Measurements from ENCODE around the gene CYB561D1. TPM values are rescaled to one million over a fixed set of nuclear protein-coding genes. Genes with fewer than 3 reads are reported as not detected.

CYB561D1 gene, protein sequence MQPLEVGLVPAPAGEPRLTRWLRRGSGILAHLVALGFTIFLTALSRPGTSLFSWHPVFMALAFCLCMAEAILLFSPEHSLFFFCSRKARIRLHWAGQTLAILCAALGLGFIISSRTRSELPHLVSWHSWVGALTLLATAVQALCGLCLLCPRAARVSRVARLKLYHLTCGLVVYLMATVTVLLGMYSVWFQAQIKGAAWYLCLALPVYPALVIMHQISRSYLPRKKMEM
- total RNA-seq: 5.1 and 11.9 TPM in 2 replicates

GRCh38 chr1:109493805-109494539, at the start of gene CYB561D1:
CYB561D1 (plus strand) TSS chr1:109494094; CDS start chr1:109494140, 46 bp downstream.

GRCh38 chr1:109466452-109467300, 27.2 kb upstream of the CYB561D1 start, which contains the start of gene SYPL2:
SYPL2 (plus strand) TSS chr1:109466546; CDS start chr1:109466844, 298 bp downstream.

GRCh38 chr1:109483672-109484518, 10.0 kb upstream of the CYB561D1 start, which contains the start of gene ATXN7L2:
ATXN7L2 (plus strand) TSS chr1:109483905; CDS start chr1:109483954, 49 bp downstream.

DNA sequence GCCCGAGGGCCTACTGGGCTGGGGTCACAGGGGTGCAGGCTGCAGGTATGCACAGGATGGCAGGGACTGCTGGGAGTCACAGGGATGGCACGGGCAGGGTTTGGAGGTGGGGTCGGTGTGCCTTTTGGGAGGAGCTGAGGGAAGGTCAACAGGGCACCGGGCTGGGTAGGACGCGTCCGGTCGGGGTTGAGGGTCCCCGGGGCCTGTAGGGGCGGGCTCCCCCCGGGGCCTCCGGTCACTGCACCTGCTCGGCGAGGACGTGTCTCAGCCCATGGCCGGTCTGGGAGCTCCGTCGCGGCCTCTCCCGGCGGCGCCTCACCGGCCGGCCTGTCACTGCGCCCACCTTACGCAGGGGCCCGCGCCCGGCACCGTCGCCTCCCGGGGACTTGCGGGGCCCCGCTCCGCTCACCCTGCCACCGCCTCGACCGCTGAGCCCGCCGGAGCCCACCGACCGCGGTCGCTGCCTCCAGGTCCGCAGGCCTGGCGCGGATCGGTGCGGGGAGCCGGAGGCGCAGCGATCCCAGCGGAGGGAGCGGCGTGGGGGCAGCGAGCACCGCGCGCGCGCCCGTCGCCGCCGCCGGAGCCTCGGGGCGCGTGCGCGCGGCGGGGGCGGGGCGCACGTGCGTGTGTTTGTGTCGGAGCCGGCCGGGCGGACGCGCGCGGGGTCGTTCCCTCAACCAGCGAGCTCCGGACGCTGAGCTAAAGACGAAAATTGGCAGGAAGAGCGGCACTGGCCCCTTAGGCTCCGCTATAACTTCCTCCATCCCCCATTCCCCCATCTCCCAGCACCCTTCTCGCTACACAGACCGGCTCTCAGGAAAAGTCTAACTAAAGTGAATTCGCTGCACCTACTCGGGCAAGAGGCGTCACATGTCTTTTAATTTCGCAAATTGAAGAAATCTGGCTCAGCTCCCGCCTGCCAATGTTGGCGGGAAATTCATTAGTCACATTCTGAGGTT, 15.6 kb downstream of the CYB561D1 start, which contains the start of gene AMIGO1:
AMIGO1 (minus strand) TSS at position 552 of the 959 bp plus-strand sequence. CDS start 815 bp downstream, outside the sequence.

DNA sequence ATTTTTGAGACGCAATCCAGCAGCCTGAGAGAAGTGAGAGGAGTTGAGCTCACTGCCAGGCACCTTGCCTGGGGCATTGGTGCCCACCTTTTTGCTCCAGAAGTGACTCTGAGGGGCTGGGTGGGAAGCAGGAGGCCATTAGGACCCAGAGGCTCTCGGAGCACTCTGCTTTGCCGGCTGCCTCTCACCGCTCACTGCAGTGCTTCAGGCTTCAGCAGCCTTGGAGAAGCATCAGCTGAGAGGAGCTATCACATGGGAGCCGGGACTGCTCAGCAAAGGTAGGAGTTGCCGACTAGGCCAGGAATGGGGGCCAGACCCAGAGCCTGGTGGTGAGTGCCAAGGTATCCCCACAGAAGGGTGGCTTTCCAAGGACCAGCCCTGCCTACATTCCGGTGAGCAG, 45.8 kb downstream of the CYB561D1 start, which contains the start of gene GPR61:
GPR61 (plus strand) TSS at position 197 of the 400 bp plus-strand sequence. CDS start 3,151 bp downstream, outside the sequence.

GRCh38 chr1:109548321-109549267, 54.7 kb downstream of the CYB561D1 start, which contains the start of gene GNAI3:
GNAI3 (plus strand) TSS chr1:109548615; CDS start chr1:109548721, 106 bp downstream.

Other genes starting within 250 kb of the CYB561D1 start
- gene CELSR2, start 244.6 kb upstream of the CYB561D1 start, total RNA-seq: 14.7 and 117 TPM in 2 replicates
- gene PSRC1, start 210.9 kb upstream of the CYB561D1 start, total RNA-seq: 0.68 and 1.4 TPM in 2 replicates
- gene MYBPHL, start 187.1 kb upstream of the CYB561D1 start, total RNA-seq: not detected in 2 replicates
- gene SORT1, start 96.2 kb upstream of the CYB561D1 start, total RNA-seq: 9.2 and 28.4 TPM in 2 replicates
- gene PSMA5, start 67.6 kb upstream of the CYB561D1 start, total RNA-seq: 36.9 and 37.3 TPM in 2 replicates
- gene SYPL2, start 27.5 kb upstream of the CYB561D1 start, total RNA-seq: not detected in 2 replicates
- gene ATXN7L2, start 10.2 kb upstream of the CYB561D1 start, total RNA-seq: 1.2 and 2.1 TPM in 2 replicates
- gene AMIGO1, start 15.6 kb downstream of the CYB561D1 start, total RNA-seq: 0.34 and 1.6 TPM in 2 replicates
- under 0.01 TPM in 1 of 2 replicates, not detected in the other for gene GPR61, start 45.8 kb downstream of the CYB561D1 start, total RNA-seq
- gene GNAI3, start 54.5 kb downstream of the CYB561D1 start, total RNA-seq: 16.4 and 17.9 TPM in 2 replicates
- 0.14 TPM in 1 of 2 replicates, not detected in the other for gene GNAT2, start 125.5 kb downstream of the CYB561D1 start, total RNA-seq
- 19.5 and 32.0 TPM in 2 replicates for gene AMPD2, start 125.7 kb downstream of the CYB561D1 start, total RNA-seq
- 2.6 and 3.1 TPM in 2 replicates for gene GSTM4, start 162.0 kb downstream of the CYB561D1 start, total RNA-seq
- 0.34 and 9.2 TPM in 2 replicates for gene GSTM2, start 174.0 kb downstream of the CYB561D1 start, total RNA-seq
- 1.4 TPM in 1 of 2 replicates, not detected in the other for gene GSTM1, start 193.7 kb downstream of the CYB561D1 start, total RNA-seq
- gene GSTM5, start 218.2 kb downstream of the CYB561D1 start, total RNA-seq: not detected in 2 replicates
- 10.5 and 28.0 TPM in 2 replicates for gene GSTM3, start 246.9 kb downstream of the CYB561D1 start, total RNA-seq

All from nasal cavity respiratory epithelium epithelial cell of viscerocranial mucosa (primary cell).